Esophagus squamous epithelium (tissue), 5 donors: ENCODE results near the gene PI4KA. TPM values are rescaled to one million over a fixed set of nuclear protein-coding genes. Genes with fewer than 3 reads are reported as not detected.
"Not testable (repeated sequence)": the region's sequence is repeated elsewhere in the genome, so short reads cannot be mapped to it uniquely, and the experiment has no call there.

ENCODE experiments used
- DNase-seq: peaks from one replicate; lab custom pipeline; 2025; lab: John Stamatoyannopoulos, UW
- H3K27ac ChIP-seq, 4 donors: fragments of 200-600 bp; sonication (generic); one replicate each; pipeline ENCODE4 v1.5.1; 2016 to 2019; ENCODE audit warnings: mild to moderate bottlenecking in 1 of 4
- H3K27me3 ChIP-seq, 4 donors: fragments of 200-600 bp; sonication (generic); 1 replicate in 3 of 4; 2 replicates in 1 of 4; pipeline versions ENCODE4 v1.5.1 to v1.6.0; 2017 to 2021; ENCODE audit warnings: antibody characterized with exemption in 1 of 4
- H3K36me3 ChIP-seq, 3 donors: fragments of 200-600 bp; sonication (generic); one replicate each; pipeline ENCODE4 v1.5.1; 2016 to 2019
- H3K4me1 ChIP-seq, 3 donors: fragments of 200-600 bp; sonication (generic); one replicate each; pipeline ENCODE4 v1.5.1; 2017 to 2019
- H3K4me3 ChIP-seq, 4 donors: fragments of 200-600 bp; sonication (generic); 1 replicate in 3 of 4; 2 replicates in 1 of 4; pipeline ENCODE4 v1.5.1; 2016 to 2019; ENCODE audit warnings: mild to moderate bottlenecking in 2 of 4, moderate library complexity in 1 of 4
- H3K9me3 ChIP-seq, 3 donors: fragments of 200-600 bp; sonication (generic); one replicate each; pipeline ENCODE4 v1.5.1; 2016 to 2019
- CTCF ChIP-seq, 6 experiments: fragments of 450-650 bp in 4 of 6; fragments of 200-600 bp in 2 of 6; sonication (generic) in 2 of 6; IDR thresholded peaks; one replicate each; pipeline ENCODE4 v1.5.1; 2016 to 2019; ENCODE audit warnings: antibody characterized with exemption in 6 of 6, mild to moderate bottlenecking in 4 of 6, moderate library complexity in 4 of 6
- POLR2A ChIP-seq, 4 donors: fragments of 450-650 bp; IDR thresholded peaks; one replicate each; pipeline ENCODE4 v1.6.1; 2017; ENCODE audit warnings: antibody characterized with exemption in 4 of 4, mild to moderate bottlenecking in 4 of 4, moderate library complexity in 3 of 4
- WGBS, 2 donors: methylation state at CpG; one replicate each; pipeline ENCODE4 v1.1.5; 2018; 5-methylcytosine and 5-hydroxymethylcytosine counted together
- intact Hi-C: fragments of 100-400 bp; cut with DNase I; formaldehyde crosslinking; loops from one replicate; pipeline ENCODE4 v1.15.0; 2022
- total RNA-seq, 4 donors: library from RNA; depleted of rRNA; stranded (reverse); fragments of >200 nt; gene quantifications; one replicate each; pipeline ENCODE4 v1.1.0, GENCODE V29; 2016
- donor health status: DM: yes; HTN: yes; CAD: no.

PI4KA gene
- total RNA-seq, 4 donors from 2014 or later, result 25.4 to 48.6 (median 33.8) TPM

- no peak for TF ChIP-seq CTCF (IDR thresholded peaks at IDR 0.05)
- TF ChIP-seq POLR2A (IDR thresholded peaks at IDR 0.05), result no peak
- Histone ChIP-seq H3K27me3 (no peaks in the 10 kb centered on the region), H3K4me1 (no peaks in the 10 kb centered on the region), H3K4me3 (no peak overlapping the region), H3K27ac (no peak overlapping the region), H3K36me3 (peaks cover 7 to 57% (median 8%) of the 10 kb centered on the region in 3 donors), H3K9me3 (no peaks in the 10 kb centered on the region)
- WGBS, 2 donors, result 72 to 80% methylated on average over 3 of the region's 3 CpGs
- intact Hi-C loops, result no loop called here
- DNase-seq, result no peak
Measured at GRCh38 chr22:20834206-20834605, 24.4 kb downstream of the PI4KA start.

GRCh38 chr22:20833225-20833665 lies 25.4 kb downstream of the PI4KA start:
- Histone ChIP-seq H3K9me3 (no peaks in the 10 kb centered on the region), H3K27ac (no peak overlapping the region), H3K4me3 (no peak overlapping the region), H3K27me3 (no peaks in the 10 kb centered on the region), H3K36me3 (peaks cover 7 to 66% (median 8%) of the 10 kb centered on the region in 3 donors), H3K4me1 (no peaks in the 10 kb centered on the region)
- TF ChIP-seq POLR2A (IDR thresholded peaks at IDR 0.05) (no peak), CTCF (IDR thresholded peaks at IDR 0.05) (no peak)
- 96 to 100% methylated on average over 5 to 6 of the region's 6 CpGs for WGBS, 2 donors
- intact Hi-C loops, result no loop called here
- no peak for DNase-seq

GRCh38 chr22:20829491-20830134 lies 29.0 kb downstream of the PI4KA start:
- H3K27ac ChIP-seq, result no peak overlapping the region
- TF ChIP-seq CTCF (IDR thresholded peaks at IDR 0.05), result no peak
- no peak for TF ChIP-seq POLR2A (IDR thresholded peaks at IDR 0.05)
- no peaks in the 10 kb centered on the region for H3K9me3 ChIP-seq
- no peak for DNase-seq
- 92 to 94% methylated on average over 3 of the region's 3 CpGs for WGBS, 2 donors
- H3K4me3 ChIP-seq, result no peak overlapping the region
- H3K36me3 ChIP-seq, result peaks cover 7 to 96% (median 8%) of the 10 kb centered on the region in 3 donors
- no peaks in the 10 kb centered on the region for H3K4me1 ChIP-seq
- intact Hi-C loops, result no loop called here
- no peaks in the 10 kb centered on the region for H3K27me3 ChIP-seq

- H3K4me1 ChIP-seq, H3K4me3 ChIP-seq, intact Hi-C loops, H3K27ac ChIP-seq, H3K9me3 ChIP-seq, H3K27me3 ChIP-seq, DNase-seq: not testable (repeated sequence)
- H3K36me3 ChIP-seq, result peaks cover 0 to 95% (median 9%) of the 10 kb centered on the region in 3 donors
- WGBS, 2 donors, result 94 to 96% methylated on average over 5 of the region's 5 CpGs
Measured at GRCh38 chr22:20826373-20827152, 32.0 kb downstream of the PI4KA start.

GRCh38 chr22:20825624-20826023 lies 33.0 kb downstream of the PI4KA start:
- TF ChIP-seq CTCF (IDR thresholded peaks at IDR 0.05), result no peak
- 80 to 90% methylated on average over 6 of the region's 6 CpGs for WGBS, 2 donors

GRCh38 chr22:20825216-20825615 lies 33.4 kb downstream of the PI4KA start:
- 90 to 95% methylated on average over 4 of the region's 4 CpGs for WGBS, 2 donors

More at GRCh38 chr22:20825624-20826023, 33.0 kb downstream of the PI4KA start:
- Histone ChIP-seq H3K9me3 (no peaks in the 10 kb centered on the region), H3K36me3 (peaks cover 0 to 95% (median 6%) of the 10 kb centered on the region in 3 donors), H3K4me1 (no peaks in the 10 kb centered on the region), H3K27me3 (no peaks in the 10 kb centered on the region), H3K4me3 (no peak overlapping the region), H3K27ac (no peak overlapping the region)
- no peak for DNase-seq
- intact Hi-C loops, result no loop called here

More at GRCh38 chr22:20825216-20825615, 33.4 kb downstream of the PI4KA start:
- intact Hi-C loops, H3K27ac ChIP-seq, DNase-seq, H3K4me1 ChIP-seq, H3K9me3 ChIP-seq, H3K4me3 ChIP-seq, H3K27me3 ChIP-seq: not testable (repeated sequence)
- H3K36me3 ChIP-seq, result peaks cover 0 to 95% (median 6%) of the 10 kb centered on the region in 3 donors
